Mononuclear cell (primary cell): ENCODE measurements around the gene VMO1. TPM values are rescaled to one million over a fixed set of nuclear protein-coding genes. Genes with fewer than 3 reads are reported as not detected.

Experiments used
- H3K27me3 ChIP-seq: 2 replicates; pipeline ENCODE4 v1.6.0; 2011; ENCODE audit warnings: low read length, control low read depth; ENCODE audit not compliant: insufficient read depth
- H3K4me1 ChIP-seq: 2 replicates; pipeline ENCODE4 v1.5.1; 2011; ENCODE audit warnings: mild to moderate bottlenecking, low read length, control low read depth; ENCODE audit not compliant: insufficient read depth
- H3K4me3 ChIP-seq: 2 replicates; pipeline ENCODE4 v1.5.1; 2011; ENCODE audit warnings: mild to moderate bottlenecking, low read length, moderate library complexity
- H3K9me3 ChIP-seq: 2 replicates; pipeline ENCODE4 v1.5.1; 2011; ENCODE audit warnings: low read depth, mild to moderate bottlenecking, control low read depth, low read length
- total RNA-seq: library from RNA; depleted of rRNA; stranded (reverse); fragments of >200 nt; gene quantifications from one replicate; pipeline ENCODE4 v1.2.3, GENCODE V29; 2012

The VMO1 gene
- total RNA-seq, 1 donor, result not detected

- Histone ChIP-seq H3K27me3 (peaks cover 10% of the 10 kb centered on the region), H3K9me3 (no peaks in the 10 kb centered on the region), H3K4me1 (peaks cover 24% of the 10 kb centered on the region), H3K4me3 (no peak overlapping the region)
Measured at GRCh38 chr17:4751932-4752331, 34.2 kb downstream of the VMO1 start.

- Histone ChIP-seq H3K4me1 (peaks cover 24% of the 10 kb centered on the region), H3K9me3 (no peaks in the 10 kb centered on the region), H3K27me3 (peaks cover 10% of the 10 kb centered on the region), H3K4me3 (no peak overlapping the region)
Measured at GRCh38 chr17:4750606-4751005, 35.6 kb downstream of the VMO1 start.

- no peaks in the 10 kb centered on the region for H3K9me3 ChIP-seq
- no peak overlapping the region for H3K4me3 ChIP-seq
- H3K4me1 ChIP-seq, result peaks cover 29% of the 10 kb centered on the region
- peaks cover 16% of the 10 kb centered on the region for H3K27me3 ChIP-seq
Measured at GRCh38 chr17:4748686-4749085, 37.5 kb downstream of the VMO1 start.

- Histone ChIP-seq H3K4me3 (no peak overlapping the region), H3K4me1 (peaks cover 29% of the 10 kb centered on the region), H3K27me3 (peaks cover 13% of the 10 kb centered on the region), H3K9me3 (no peaks in the 10 kb centered on the region)
Measured at GRCh38 chr17:4747847-4748246, 38.3 kb downstream of the VMO1 start.

GRCh38 chr17:4744999-4745969, 40.9 kb downstream of the VMO1 start:
- peaks cover 18% of the 10 kb centered on the region for H3K27me3 ChIP-seq
- H3K4me3 ChIP-seq, result no peak overlapping the region
- no peaks in the 10 kb centered on the region for H3K9me3 ChIP-seq
- peaks cover 26% of the 10 kb centered on the region for H3K4me1 ChIP-seq

GRCh38 chr17:4743898-4744297, 42.3 kb downstream of the VMO1 start:
- Histone ChIP-seq H3K9me3 (no peaks in the 10 kb centered on the region), H3K27me3 (peaks cover 22% of the 10 kb centered on the region), H3K4me3 (no peak overlapping the region), H3K4me1 (peaks cover 36% of the 10 kb centered on the region)

GRCh38 chr17:4743216-4743615, 42.9 kb downstream of the VMO1 start:
- Histone ChIP-seq H3K9me3 (no peaks in the 10 kb centered on the region), H3K4me3 (no peak overlapping the region), H3K4me1 (peaks cover 36% of the 10 kb centered on the region), H3K27me3 (peaks cover 26% of the 10 kb centered on the region)

- no peak overlapping the region for H3K4me3 ChIP-seq
- peaks cover 29% of the 10 kb centered on the region for H3K27me3 ChIP-seq
- H3K9me3 ChIP-seq, result no peaks in the 10 kb centered on the region
- peaks cover 32% of the 10 kb centered on the region for H3K4me1 ChIP-seq
Measured at GRCh38 chr17:4742629-4743028, 43.5 kb downstream of the VMO1 start.

- H3K27me3 ChIP-seq, result peaks cover 29% of the 10 kb centered on the region
- no peak overlapping the region for H3K4me3 ChIP-seq
- no peaks in the 10 kb centered on the region for H3K9me3 ChIP-seq
- H3K4me1 ChIP-seq, result peaks cover 27% of the 10 kb centered on the region
Measured at GRCh38 chr17:4742133-4742532, 44.0 kb downstream of the VMO1 start.

GRCh38 chr17:4741544-4741943, 44.6 kb downstream of the VMO1 start:
- Histone ChIP-seq H3K4me1 (peaks cover 30% of the 10 kb centered on the region), H3K27me3 (peaks cover 29% of the 10 kb centered on the region), H3K4me3 (no peak overlapping the region), H3K9me3 (no peaks in the 10 kb centered on the region)

GRCh38 chr17:4740584-4740983, 45.6 kb downstream of the VMO1 start:
- H3K4me3 ChIP-seq, result no peak overlapping the region
- peaks cover 29% of the 10 kb centered on the region for H3K27me3 ChIP-seq
- no peaks in the 10 kb centered on the region for H3K9me3 ChIP-seq
- peaks cover 38% of the 10 kb centered on the region for H3K4me1 ChIP-seq

GRCh38 chr17:4740025-4740351, 46.2 kb downstream of the VMO1 start:
- Histone ChIP-seq H3K27me3 (peaks cover 25% of the 10 kb centered on the region), H3K4me1 (peaks cover 41% of the 10 kb centered on the region), H3K4me3 (peak overlapping the region; percentile 60), H3K9me3 (no peaks in the 10 kb centered on the region)

GRCh38 chr17:4739122-4740024, 46.8 kb downstream of the VMO1 start, which contains the start of the genes CXCL16 and ZMYND15:
Gene CXCL16 (minus strand): TSS chr17:4739928. CDS start chr17:4739339, 589 bp downstream.
Gene ZMYND15 (plus strand): TSS chr17:4739833. CDS start chr17:4740549, 716 bp downstream.
- Histone ChIP-seq H3K4me3 (peak within 1 kb of the TSS; percentile 60), H3K27me3 (peaks cover 19% of the 10 kb centered on the region), H3K4me1 (peaks cover 46% of the 10 kb centered on the region)

GRCh38 chr17:4738136-4739121, 47.7 kb downstream of the VMO1 start:
- Histone ChIP-seq H3K4me1 (peaks cover 56% of the 10 kb centered on the region), H3K9me3 (no peaks in the 10 kb centered on the region), H3K27me3 (peaks cover 19% of the 10 kb centered on the region), H3K4me3 (peak overlapping the region; percentile 60)

More at GRCh38 chr17:4739122-4740024, 46.8 kb downstream of the VMO1 start, which contains the start of the genes CXCL16 and ZMYND15:
- no peaks in the 10 kb centered on the region for H3K9me3 ChIP-seq
